HCT116 (cell line): ENCODE measurements around the gene PAH. TPM values are rescaled to one million over a fixed set of nuclear protein-coding genes. Genes with fewer than 3 reads are reported as not detected.

Experiments used
- ATAC-seq: fragments of 200-7000 bp; cut with Tn5 transposase; 2 replicates; pipeline ENCODE4 v1.9.1; 2020; ENCODE audit warnings: mild to moderate bottlenecking, moderate library complexity
- BruUV-seq: library from RNA; stranded (reverse); fragments of 400-500 nt; replicated peaks from 2 replicates; lab custom pipeline; 2021; lab: Mats Ljungman, UMichigan
- CTCF ChIA-PET: fragments of 300-600 bp; sonication (Branson Sonifier 250); formaldehyde crosslinking; loops from one replicate; lab custom pipeline; 2021; ENCODE audit warnings: antibody characterized with exemption; lab: Charles Lee
- POLR2A ChIA-PET: fragments of 300-600, 350-600 bp; sonication (Branson Sonifier 250); formaldehyde crosslinking; loops from one replicate; lab custom pipeline; 2021; ENCODE audit warnings: antibody characterized with exemption; lab: Charles Lee
- RAD21 ChIA-PET, 2 experiments: fragments of 300-600 bp; sonication (Branson Sonifier 250); formaldehyde crosslinking; loops; one replicate each; lab custom pipeline; 2023; ENCODE audit warnings: low total read pairs in 2 of 2; ENCODE audit not compliant: uncharacterized antibody in 2 of 2, unreplicated experiment in 2 of 2, low non-redundant PET in 1 of 2; lab: Charles Lee
- DNase-seq: peaks from one replicate; pipeline ENCODE4 v3.0.0-alpha.2; 2010; ENCODE audit warnings: low read depth, low spot score
- H2AFZ ChIP-seq: fragments of 200-600 bp; shearing (Covaris generic), sonication (generic); 2 replicates; pipeline ENCODE4 v1.6.1; 2017; ENCODE audit warnings: low read depth, mixed run types, mixed read lengths, antibody characterized with exemption, low read length; ENCODE audit not compliant: poor library complexity, severe bottlenecking
- H3K27ac ChIP-seq: 2 replicates; pipeline ENCODE4 v1.5.1; 2012; ENCODE audit warnings: low read depth, low read length
- H3K27me3 ChIP-seq: fragments of 200-600 bp; sonication (generic); 2 replicates; pipeline ENCODE4 v1.6.1; 2016; ENCODE audit warnings: mixed run types, low read length, mixed read lengths; ENCODE audit not compliant: insufficient read depth
- H3K36me3 ChIP-seq, 2 experiments: fragments of 200-500 bp in 1 of 2; fragments of 200-600 bp in 1 of 2; sonication (Bioruptor generic) in 1 of 2; sonication (generic) in 1 of 2; 2 replicates each; pipeline versions ENCODE4 v1.5.1 to v1.6.1; 2014 to 2016; ENCODE audit warnings: low read length in 2 of 2, inconsistent platforms in 1 of 2, mixed read lengths in 1 of 2, mixed run types in 1 of 2; ENCODE audit not compliant: insufficient read depth in 2 of 2, control insufficient read depth in 1 of 2
- H3K4me1 ChIP-seq, 2 experiments: fragments of 200-600 bp in 1 of 2; sonication (generic) in 1 of 2; 2 replicates each; pipeline versions ENCODE4 v1.5.1 to v1.6.1; 2012 to 2017; ENCODE audit warnings: low read length in 2 of 2, inconsistent platforms in 1 of 2, mild to moderate bottlenecking in 1 of 2, mixed read lengths in 1 of 2, mixed run types in 1 of 2, moderate library complexity in 1 of 2; ENCODE audit not compliant: insufficient read depth in 2 of 2, control insufficient read depth in 1 of 2
- H3K4me2 ChIP-seq: fragments of 200-600 bp; sonication (generic); 2 replicates; pipeline ENCODE4 v1.6.1; 2017; ENCODE audit warnings: mixed run types, low read length, mixed read lengths
- H3K4me3 ChIP-seq, 2 experiments: fragments of 200-600 bp in 1 of 2; sonication (generic) in 1 of 2; replicated peaks in 1 of 2; 2 replicates each; pipeline ENCODE4 v1.5.1; 2011 to 2016; ENCODE audit warnings: low read length in 2 of 2, control low read depth in 1 of 2, low read depth in 1 of 2, mild to moderate bottlenecking in 1 of 2, mixed read lengths in 1 of 2, mixed run types in 1 of 2
- H3K79me2 ChIP-seq: fragments of 200-600 bp; sonication (generic); 2 replicates; pipeline ENCODE4 v1.6.1; 2017; ENCODE audit warnings: mild to moderate bottlenecking, mixed run types, low read length, moderate library complexity, mixed read lengths; ENCODE audit not compliant: insufficient read depth
- H3K9ac ChIP-seq: fragments of 200-600 bp; sonication (generic); 2 replicates; pipeline ENCODE4 v1.6.1; 2016; ENCODE audit warnings: low read length, mixed read lengths
- H3K9me2 ChIP-seq: fragments of 200-600 bp; sonication (generic), shearing (Covaris generic); 2 replicates; pipeline ENCODE4 v1.6.1; 2017; ENCODE audit warnings: mixed run types, mild to moderate bottlenecking, moderate library complexity; ENCODE audit not compliant: insufficient read depth
- H3K9me3 ChIP-seq, 2 experiments: fragments of 200-500 bp in 1 of 2; fragments of 200-600 bp in 1 of 2; sonication (Bioruptor generic) in 1 of 2; sonication (generic) in 1 of 2; 2 replicates each; pipeline ENCODE4 v1.6.1; 2014 to 2017; ENCODE audit warnings: low read length in 2 of 2, mixed read lengths in 2 of 2, inconsistent platforms in 1 of 2, low read depth in 1 of 2, mild to moderate bottlenecking in 1 of 2, mixed run types in 1 of 2, moderate library complexity in 1 of 2; ENCODE audit not compliant: control insufficient read depth in 1 of 2, insufficient read depth in 1 of 2
- H4K20me1 ChIP-seq: fragments of 200-600 bp; sonication (generic), shearing (Covaris generic); 2 replicates; pipeline ENCODE4 v1.6.1; 2017; ENCODE audit warnings: mixed run types, mild to moderate bottlenecking, moderate library complexity; ENCODE audit not compliant: insufficient read depth
- CBX3 ChIP-seq: IDR thresholded peaks from 2 replicates; pipeline ENCODE4 v1.6.1; 2012; ENCODE audit warnings: low read depth
- CEBPB ChIP-seq: IDR thresholded peaks from 2 replicates; pipeline ENCODE4 v1.6.1; 2012; ENCODE audit warnings: low read depth
- ELF1 ChIP-seq: IDR thresholded peaks from 2 replicates; pipeline ENCODE4 v1.6.1; 2012; ENCODE audit warnings: low read depth, borderline replicate concordance
- EZH2 ChIP-seq: fragments of 200-600 bp; sonication (generic); IDR thresholded peaks from 2 replicates; pipeline ENCODE4 v1.6.1; 2017; ENCODE audit warnings: antibody characterized with exemption, mixed run types
- EZH2phosphoT487 ChIP-seq: fragments of 200-600 bp; IDR thresholded peaks from 2 replicates; pipeline ENCODE4 v1.6.1; 2018; ENCODE audit warnings: antibody characterized with exemption, borderline replicate concordance
- FOSL1 ChIP-seq: IDR thresholded peaks from 2 replicates; pipeline ENCODE4 v1.6.1; 2012; ENCODE audit warnings: low read depth
- JUND ChIP-seq: IDR thresholded peaks from 2 replicates; pipeline ENCODE4 v1.6.1; 2012
- POLR2A ChIP-seq: IDR thresholded peaks from 2 replicates; pipeline ENCODE4 v1.7.0; 2011; ENCODE audit warnings: borderline replicate concordance; ENCODE audit not compliant: insufficient read depth, insufficient read length; ENCODE audit errors: extremely low read depth
- POLR2AphosphoS5 ChIP-seq: IDR thresholded peaks from 2 replicates; pipeline ENCODE4 v1.6.1; 2011; ENCODE audit warnings: mild to moderate bottlenecking, low read depth, low read length, moderate library complexity
- SIN3A ChIP-seq: IDR thresholded peaks from 2 replicates; pipeline ENCODE4 v1.6.1; 2012; ENCODE audit warnings: low read depth
- SP1 ChIP-seq: IDR thresholded peaks from 2 replicates; pipeline ENCODE4 v1.6.1; 2012; ENCODE audit warnings: low read depth
- SRF ChIP-seq: IDR thresholded peaks from 2 replicates; pipeline ENCODE4 v1.6.1; 2012; ENCODE audit warnings: low read depth
- TCF7L2 ChIP-seq: IDR thresholded peaks from 2 replicates; pipeline ENCODE4 v1.7.0; 2011; ENCODE audit warnings: borderline replicate concordance, inconsistent platforms; ENCODE audit not compliant: insufficient read depth, insufficient read length; ENCODE audit errors: extremely low read depth
- YY1 ChIP-seq: IDR thresholded peaks from 2 replicates; pipeline ENCODE4 v1.6.1; 2011; ENCODE audit warnings: low read length, low read depth, moderate library complexity, mild to moderate bottlenecking; ENCODE audit not compliant: insufficient replicate concordance; ENCODE audit errors: extremely low read depth
- ZFX ChIP-seq: fragments of 450-650 bp; IDR thresholded peaks from 2 replicates; pipeline ENCODE4 v1.6.1; 2017
- ZNF274 ChIP-seq: fragments of 200-500 bp; sonication (Bioruptor generic); IDR thresholded peaks from 2 replicates; pipeline ENCODE4 v1.6.1; 2014; ENCODE audit warnings: mild to moderate bottlenecking, low read depth, low read length, inconsistent platforms
- intact Hi-C: fragments of 100-400 bp; cut with micrococcal nuclease; formaldehyde crosslinking; loops from 2 replicates; pipeline ENCODE4 v1.10.0; 2022
- total RNA-seq: library from RNA; stranded (reverse); gene quantifications from one replicate; pipeline ENCODE4 v1.2.1, GENCODE V29; 2021; ENCODE audit not compliant: unreplicated experiment
- TF ChIP-seq, protein P1 (sequence below): IDR thresholded peaks from 2 replicates; pipeline ENCODE4 v1.6.1; 2012
- TF ChIP-seq, protein P2 (sequence below): IDR thresholded peaks from 2 replicates; pipeline ENCODE4 v1.6.1; 2012
- TF ChIP-seq, protein P3 (sequence below), 3 experiments: fragments of 200-600 bp in 1 of 3; sonication (generic) in 1 of 3; IDR thresholded peaks in 2 of 3; conservative IDR thresholded peaks in 1 of 3; 2 replicates each; pipeline ENCODE4 v1.5.1; 2012 to 2017; ENCODE audit warnings: low read depth in 2 of 3, low read length in 2 of 3, antibody characterized with exemption in 1 of 3, borderline replicate concordance in 1 of 3, control low read depth in 1 of 3, mild to moderate bottlenecking in 1 of 3, mixed read lengths in 1 of 3, mixed run types in 1 of 3, moderate library complexity in 1 of 3; ENCODE audit not compliant: insufficient read depth in 1 of 3
- TF ChIP-seq, protein P4 (sequence below): IDR thresholded peaks from 2 replicates; pipeline ENCODE4 v1.6.1; 2012; ENCODE audit warnings: low read depth

PAH gene
- total RNA-seq, 1 experiment from 2014 or later, result 2.8 TPM

DNA sequence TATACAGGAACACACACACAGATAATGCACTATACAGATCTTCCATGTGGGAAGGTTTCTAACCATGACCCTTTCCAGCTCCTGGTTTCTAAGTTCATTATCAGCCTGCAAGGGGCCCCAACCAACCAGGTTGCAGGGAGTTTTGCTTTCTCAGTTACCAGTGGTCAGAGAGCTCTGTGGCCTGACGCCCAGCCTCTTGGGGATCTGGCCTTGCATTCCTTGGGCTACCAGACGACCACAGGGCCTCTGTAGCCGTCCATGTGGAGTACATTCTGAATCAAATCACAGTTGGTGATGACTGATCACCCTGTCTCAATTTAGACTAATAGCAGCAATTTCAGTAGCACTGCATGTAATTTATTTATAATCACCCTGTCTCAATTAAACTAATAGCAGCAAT is 47.5 kb downstream of the PAH start:
- Histone ChIP-seq H3K36me3 (no peaks in the 10 kb centered on the region), H3K9me2 (no peaks in the 10 kb centered on the region), H3K79me2 (no peaks in the 10 kb centered on the region), H3K27ac (no peak overlapping the region), H2AFZ (no peak overlapping the region), H3K4me2 (no peak overlapping the region), H3K4me3 (no peak overlapping the region), H4K20me1 (no peaks in the 10 kb centered on the region), H3K4me1 (no peaks in the 10 kb centered on the region), H3K27me3 (peaks cover 4% of the 10 kb centered on the region; the same call in 1 of the 2 replicates), H3K9me3 (no peaks in the 10 kb centered on the region), H3K9ac (no peak overlapping the region)
- POLR2A ChIA-PET, result no interaction called here
- RAD21 ChIA-PET, result interaction anchor here in 1 of 2 experiments (0.5 kb wide), 1 partner anchor 39 kb away, joined by 3 read pairs; no protein-coding TSS in a partner anchor
- TF ChIP-seq ZFX (no peak), FOSL1 (no peak), EZH2 (no peak), CBX3 (no peak), ELF1 (no peak), POLR2AphosphoS5 (no peak), SIN3A (no peak), EZH2phosphoT487 (no peak), CEBPB (no peak), TCF7L2 (no peak), POLR2A (no peak), SRF (no peak), JUND (no peak), ZNF274 (no peak), YY1 (no peak), SP1 (no peak)
- TF ChIP-seq, protein P1, sequence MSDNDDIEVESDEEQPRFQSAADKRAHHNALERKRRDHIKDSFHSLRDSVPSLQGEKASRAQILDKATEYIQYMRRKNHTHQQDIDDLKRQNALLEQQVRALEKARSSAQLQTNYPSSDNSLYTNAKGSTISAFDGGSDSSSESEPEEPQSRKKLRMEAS, result no peak
- TF ChIP-seq, protein P2, sequence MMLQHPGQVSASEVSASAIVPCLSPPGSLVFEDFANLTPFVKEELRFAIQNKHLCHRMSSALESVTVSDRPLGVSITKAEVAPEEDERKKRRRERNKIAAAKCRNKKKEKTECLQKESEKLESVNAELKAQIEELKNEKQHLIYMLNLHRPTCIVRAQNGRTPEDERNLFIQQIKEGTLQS, result no peak
- TF ChIP-seq, protein P3, sequence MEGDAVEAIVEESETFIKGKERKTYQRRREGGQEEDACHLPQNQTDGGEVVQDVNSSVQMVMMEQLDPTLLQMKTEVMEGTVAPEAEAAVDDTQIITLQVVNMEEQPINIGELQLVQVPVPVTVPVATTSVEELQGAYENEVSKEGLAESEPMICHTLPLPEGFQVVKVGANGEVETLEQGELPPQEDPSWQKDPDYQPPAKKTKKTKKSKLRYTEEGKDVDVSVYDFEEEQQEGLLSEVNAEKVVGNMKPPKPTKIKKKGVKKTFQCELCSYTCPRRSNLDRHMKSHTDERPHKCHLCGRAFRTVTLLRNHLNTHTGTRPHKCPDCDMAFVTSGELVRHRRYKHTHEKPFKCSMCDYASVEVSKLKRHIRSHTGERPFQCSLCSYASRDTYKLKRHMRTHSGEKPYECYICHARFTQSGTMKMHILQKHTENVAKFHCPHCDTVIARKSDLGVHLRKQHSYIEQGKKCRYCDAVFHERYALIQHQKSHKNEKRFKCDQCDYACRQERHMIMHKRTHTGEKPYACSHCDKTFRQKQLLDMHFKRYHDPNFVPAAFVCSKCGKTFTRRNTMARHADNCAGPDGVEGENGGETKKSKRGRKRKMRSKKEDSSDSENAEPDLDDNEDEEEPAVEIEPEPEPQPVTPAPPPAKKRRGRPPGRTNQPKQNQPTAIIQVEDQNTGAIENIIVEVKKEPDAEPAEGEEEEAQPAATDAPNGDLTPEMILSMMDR (IDR thresholded peaks at IDR 0.05 in 2 of 3, conservative IDR thresholded peaks at IDR 0.05 in 1 of 3; ENCODE audit: borderline replicate concordance in 1 of 3, insufficient read depth in 1 of 3, low read depth in 2 of 3, low read length in 2 of 3), result no peak
- TF ChIP-seq, protein P4, sequence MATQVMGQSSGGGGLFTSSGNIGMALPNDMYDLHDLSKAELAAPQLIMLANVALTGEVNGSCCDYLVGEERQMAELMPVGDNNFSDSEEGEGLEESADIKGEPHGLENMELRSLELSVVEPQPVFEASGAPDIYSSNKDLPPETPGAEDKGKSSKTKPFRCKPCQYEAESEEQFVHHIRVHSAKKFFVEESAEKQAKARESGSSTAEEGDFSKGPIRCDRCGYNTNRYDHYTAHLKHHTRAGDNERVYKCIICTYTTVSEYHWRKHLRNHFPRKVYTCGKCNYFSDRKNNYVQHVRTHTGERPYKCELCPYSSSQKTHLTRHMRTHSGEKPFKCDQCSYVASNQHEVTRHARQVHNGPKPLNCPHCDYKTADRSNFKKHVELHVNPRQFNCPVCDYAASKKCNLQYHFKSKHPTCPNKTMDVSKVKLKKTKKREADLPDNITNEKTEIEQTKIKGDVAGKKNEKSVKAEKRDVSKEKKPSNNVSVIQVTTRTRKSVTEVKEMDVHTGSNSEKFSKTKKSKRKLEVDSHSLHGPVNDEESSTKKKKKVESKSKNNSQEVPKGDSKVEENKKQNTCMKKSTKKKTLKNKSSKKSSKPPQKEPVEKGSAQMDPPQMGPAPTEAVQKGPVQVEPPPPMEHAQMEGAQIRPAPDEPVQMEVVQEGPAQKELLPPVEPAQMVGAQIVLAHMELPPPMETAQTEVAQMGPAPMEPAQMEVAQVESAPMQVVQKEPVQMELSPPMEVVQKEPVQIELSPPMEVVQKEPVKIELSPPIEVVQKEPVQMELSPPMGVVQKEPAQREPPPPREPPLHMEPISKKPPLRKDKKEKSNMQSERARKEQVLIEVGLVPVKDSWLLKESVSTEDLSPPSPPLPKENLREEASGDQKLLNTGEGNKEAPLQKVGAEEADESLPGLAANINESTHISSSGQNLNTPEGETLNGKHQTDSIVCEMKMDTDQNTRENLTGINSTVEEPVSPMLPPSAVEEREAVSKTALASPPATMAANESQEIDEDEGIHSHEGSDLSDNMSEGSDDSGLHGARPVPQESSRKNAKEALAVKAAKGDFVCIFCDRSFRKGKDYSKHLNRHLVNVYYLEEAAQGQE, result no peak
- intact Hi-C loops, result no loop called here
- BruUV-seq, result no TSS peak
- DNase-seq (no peak), ATAC-seq (no peak)
- CTCF ChIA-PET, result no interaction called here
